ES-I3 (cell line): ENCODE results near the gene MCL1.

Source experiments
- H3K36me3 ChIP-seq: 2 replicates; pipeline ENCODE4 v1.6.1; 2013; ENCODE audit warnings: mild to moderate bottlenecking, low read length, control low read depth, moderate library complexity; ENCODE audit not compliant: insufficient read depth
- H3K4me1 ChIP-seq: 2 replicates; pipeline ENCODE4 v1.6.1; 2013; ENCODE audit warnings: mild to moderate bottlenecking, control low read depth, low read length; ENCODE audit not compliant: insufficient read depth
- H3K9ac ChIP-seq: 2 replicates; pipeline ENCODE4 v1.6.1; 2013; ENCODE audit warnings: low read depth, mild to moderate bottlenecking, low read length, moderate library complexity
- H3K9me3 ChIP-seq: 2 replicates; pipeline ENCODE4 v1.6.1; 2013; ENCODE audit warnings: mild to moderate bottlenecking, low read length, moderate library complexity; ENCODE audit not compliant: control insufficient read depth, insufficient read depth

Gene MCL1

GRCh38 chr1:150551051-150551783, 28.2 kb downstream of the MCL1 start:
- Histone ChIP-seq H3K9me3 (no peaks in the 10 kb centered on the region), H3K4me1 (peaks cover 25% of the 10 kb centered on the region), H3K36me3 (peaks cover 7% of the 10 kb centered on the region; the same call in 1 of the 2 replicates), H3K9ac (no peak overlapping the region)

GRCh38 chr1:150550222-150551050, 29.0 kb downstream of the MCL1 start:
- no peaks in the 10 kb centered on the region for H3K9me3 ChIP-seq
- H3K36me3 ChIP-seq = 0 out of 2 replicates have a peak, but pooled peaks cover 1% of the 10 kb centered on the region
- peaks cover 17% of the 10 kb centered on the region for H3K4me1 ChIP-seq
- H3K9ac ChIP-seq = peak overlapping the region; percentile 83; the same call in 1 of the 2 replicates

GRCh38 chr1:150549496-150550221, 29.8 kb downstream of the MCL1 start:
- H3K36me3 ChIP-seq = no peaks in the 10 kb centered on the region
- no peaks in the 10 kb centered on the region for H3K9me3 ChIP-seq
- peak overlapping the region; percentile 83 for H3K9ac ChIP-seq

GRCh38 chr1:150548632-150549495, 30.5 kb downstream of the MCL1 start, which contains the start of gene ADAMTSL4:
Gene ADAMTSL4, plus strand, starts transcription at chr1:150549408. Its CDS starts 2,881 bp downstream, at chr1:150552289.
- Histone ChIP-seq H3K4me1 (peaks cover 16% of the 10 kb centered on the region), H3K9me3 (no peaks in the 10 kb centered on the region), H3K9ac (peak within 1 kb of the TSS; percentile 83), H3K36me3 (no peaks in the 10 kb centered on the region)

More at GRCh38 chr1:150549496-150550221, 29.8 kb downstream of the MCL1 start:
- peaks cover 16% of the 10 kb centered on the region for H3K4me1 ChIP-seq

- Histone ChIP-seq H3K9me3 (no peaks in the 10 kb centered on the region), H3K4me1 (peaks cover 16% of the 10 kb centered on the region), H3K9ac (peak overlapping the region; percentile 54), H3K36me3 (no peaks in the 10 kb centered on the region)
Observed at GRCh38 chr1:150548324-150548631, 31.1 kb downstream of the MCL1 start.

GRCh38 chr1:150546294-150546937, 33.0 kb downstream of the MCL1 start:
- Histone ChIP-seq H3K9me3 (no peaks in the 10 kb centered on the region), H3K36me3 (no peaks in the 10 kb centered on the region), H3K4me1 (peaks cover 4% of the 10 kb centered on the region; the same call in 1 of the 2 replicates), H3K9ac (no peak overlapping the region)

- H3K4me1 ChIP-seq = no peaks in the 10 kb centered on the region
- no peak overlapping the region for H3K9ac ChIP-seq
- H3K36me3 ChIP-seq = no peaks in the 10 kb centered on the region
- no peaks in the 10 kb centered on the region for H3K9me3 ChIP-seq
Observed at GRCh38 chr1:150545486-150546032, 33.9 kb downstream of the MCL1 start.

GRCh38 chr1:150544204-150544603, 35.2 kb downstream of the MCL1 start:
- Histone ChIP-seq H3K9ac (no peak overlapping the region), H3K36me3 (no peaks in the 10 kb centered on the region)

GRCh38 chr1:150543500-150544143, 35.8 kb downstream of the MCL1 start:
- H3K4me1 ChIP-seq = peaks cover 5% of the 10 kb centered on the region
- no peaks in the 10 kb centered on the region for H3K9me3 ChIP-seq
- no peak overlapping the region for H3K9ac ChIP-seq
- H3K36me3 ChIP-seq = no peaks in the 10 kb centered on the region

More at GRCh38 chr1:150544204-150544603, 35.2 kb downstream of the MCL1 start:
- H3K9me3 ChIP-seq = no peaks in the 10 kb centered on the region
- no peaks in the 10 kb centered on the region for H3K4me1 ChIP-seq

- H3K9me3 ChIP-seq = no peaks in the 10 kb centered on the region
- H3K4me1 ChIP-seq = peaks cover 27% of the 10 kb centered on the region
- peak overlapping the region; percentile 23; the same call in 1 of the 2 replicates for H3K9ac ChIP-seq
- H3K36me3 ChIP-seq = no peaks in the 10 kb centered on the region
Observed at GRCh38 chr1:150537732-150538684, 41.4 kb downstream of the MCL1 start.

- H3K36me3 ChIP-seq = no peaks in the 10 kb centered on the region
- peaks cover 34% of the 10 kb centered on the region for H3K4me1 ChIP-seq
- H3K9ac ChIP-seq = no peak overlapping the region
- H3K9me3 ChIP-seq = no peaks in the 10 kb centered on the region
Observed at GRCh38 chr1:150536836-150537731, 42.3 kb downstream of the MCL1 start.
